PFSK-1 (cell line): ENCODE data around the gene RAD51.

Experiments
- FOXP2 ChIP-seq: optimal IDR thresholded peaks from 2 replicates; pipeline ENCODE3; 2011; ENCODE audit warnings: borderline replicate concordance, control low read depth, inconsistent platforms; ENCODE audit not compliant: insufficient read depth; ENCODE audit errors: extremely low read length, extremely low read depth
- POLR2AphosphoS5 ChIP-seq: IDR thresholded peaks from 2 replicates; pipeline ENCODE4 v1.6.1; 2012; ENCODE audit warnings: low read depth, mild to moderate bottlenecking, control low read depth, low read length, moderate library complexity
- SIN3A ChIP-seq: IDR thresholded peaks from 2 replicates; pipeline ENCODE4 v1.6.1; 2012; ENCODE audit warnings: mild to moderate bottlenecking, low read length, moderate library complexity, borderline replicate concordance; ENCODE audit not compliant: insufficient read depth

DNA sequence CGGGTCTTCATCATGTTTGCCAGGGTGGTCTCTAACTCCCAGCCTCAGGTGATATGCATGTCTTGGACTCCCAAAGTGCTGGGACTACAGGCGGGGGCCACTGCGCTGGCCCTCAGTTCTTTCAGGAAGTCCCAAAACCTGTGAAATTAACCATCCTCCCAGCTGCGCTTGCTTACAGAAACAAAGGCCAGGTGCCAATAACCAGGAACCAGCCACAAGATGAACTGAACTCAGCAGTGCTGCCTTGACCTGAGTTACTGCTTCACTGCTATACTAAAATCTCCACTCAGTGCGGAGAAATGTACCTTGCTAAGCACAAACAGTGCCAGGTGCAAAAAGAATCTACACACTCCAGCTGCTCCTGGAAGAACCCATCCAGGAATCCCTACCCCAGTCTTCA is 65.0 kb downstream of the RAD51 start:
- TF ChIP-seq SIN3A (no peak), POLR2AphosphoS5 (no peak), FOXP2 (no peak)
